Breast epithelium (tissue), 4 donors: ENCODE data around the gene LAMB3. TPM values are rescaled to one million over a fixed set of nuclear protein-coding genes. Genes with fewer than 3 reads are reported as not detected.

ENCODE experiments used
- DNase-seq, 2 donors: peaks; one replicate each; pipeline ENCODE4 v3.0.0-alpha.2; 2019; ENCODE audit warnings: low spot score in 2 of 2
- H3K27ac ChIP-seq, 2 donors: fragments of 200-600 bp; sonication (generic) in 1 of 2; one replicate each; pipeline ENCODE4 v1.5.1; 2016 to 2019; ENCODE audit warnings: mild to moderate bottlenecking in 1 of 2
- H3K27me3 ChIP-seq, 2 donors: fragments of 200-600 bp; sonication (generic) in 1 of 2; one replicate each; pipeline versions ENCODE4 v1.5.1 to v1.6.0; 2017 to 2019; ENCODE audit warnings: control low read depth in 1 of 2, mild to moderate bottlenecking in 1 of 2
- H3K36me3 ChIP-seq: fragments of 200-600 bp; one replicate; pipeline ENCODE4 v1.5.1; 2019
- H3K4me1 ChIP-seq, 2 donors: fragments of 200-600 bp; sonication (generic); one replicate each; pipeline ENCODE4 v1.5.1; 2016 to 2019; ENCODE audit warnings: control low read depth in 1 of 2
- H3K4me3 ChIP-seq, 3 donors: fragments of 200-600 bp; sonication (generic); 1 replicate in 2 of 3; 2 replicates in 1 of 3; pipeline ENCODE4 v1.5.1; 2016 to 2019; ENCODE audit warnings: mild to moderate bottlenecking in 3 of 3, moderate library complexity in 2 of 3
- H3K9me3 ChIP-seq, 2 donors: fragments of 200-600 bp; sonication (generic) in 1 of 2; one replicate each; pipeline ENCODE4 v1.5.1; 2016 to 2019; ENCODE audit warnings: control low read depth in 1 of 2
- POLR2A ChIP-seq: fragments of 450-650 bp; IDR thresholded peaks from one replicate; pipeline ENCODE4 v1.6.1; 2016; ENCODE audit warnings: antibody characterized with exemption, mild to moderate bottlenecking, moderate library complexity
- POLR2AphosphoS5 ChIP-seq, 3 donors: sonication (generic); formaldehyde crosslinking; IDR thresholded peaks; one replicate each; pipeline ENCODE4 v1.6.1; 2017; ENCODE audit warnings: antibody characterized with exemption in 3 of 3
- intact Hi-C: fragments of 100-400 bp; cut with DNase I; formaldehyde crosslinking; loops from one replicate; pipeline ENCODE4 v1.15.1; 2023; ENCODE audit warnings: low total_unique reads
- total RNA-seq, 3 donors: library from RNA; depleted of rRNA; stranded (reverse); fragments of >200 nt; gene quantifications; one replicate each; pipeline ENCODE4 v1.1.0, GENCODE V29; 2016
- TF ChIP-seq, protein P1 (sequence below), 3 donors: fragments of 450-650 bp; IDR thresholded peaks; one replicate each; pipeline ENCODE4 v1.5.1; 2016 to 2017; ENCODE audit warnings: antibody characterized with exemption in 3 of 3, mild to moderate bottlenecking in 3 of 3, moderate library complexity in 3 of 3

Gene LAMB3
- total RNA-seq, 3 donors from 2014 or later: 23.9 to 48.0 (median 35.6) TPM

DNA sequence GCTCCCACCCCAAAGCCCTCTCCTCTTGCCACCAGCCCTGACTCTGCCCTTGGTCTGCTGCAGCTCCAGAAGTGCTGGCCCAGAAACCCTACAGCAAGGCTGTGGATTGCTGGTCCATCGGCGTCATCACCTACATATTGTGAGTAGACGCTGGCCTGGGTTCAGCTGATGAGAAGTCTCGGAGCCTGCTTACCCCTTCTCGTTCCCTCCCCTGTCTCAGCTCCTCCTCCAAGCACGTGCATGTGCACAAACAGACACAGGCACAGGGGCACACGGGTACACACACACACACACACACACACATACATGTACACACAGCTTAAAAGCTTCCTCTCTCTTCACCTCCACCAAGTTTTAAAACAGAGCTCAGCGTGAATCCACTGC is 44.4 kb downstream of the LAMB3 start:
- no peak for DNase-seq
- H3K36me3 ChIP-seq: no peaks in the 10 kb centered on the region
- intact Hi-C loops: no loop called here

DNA sequence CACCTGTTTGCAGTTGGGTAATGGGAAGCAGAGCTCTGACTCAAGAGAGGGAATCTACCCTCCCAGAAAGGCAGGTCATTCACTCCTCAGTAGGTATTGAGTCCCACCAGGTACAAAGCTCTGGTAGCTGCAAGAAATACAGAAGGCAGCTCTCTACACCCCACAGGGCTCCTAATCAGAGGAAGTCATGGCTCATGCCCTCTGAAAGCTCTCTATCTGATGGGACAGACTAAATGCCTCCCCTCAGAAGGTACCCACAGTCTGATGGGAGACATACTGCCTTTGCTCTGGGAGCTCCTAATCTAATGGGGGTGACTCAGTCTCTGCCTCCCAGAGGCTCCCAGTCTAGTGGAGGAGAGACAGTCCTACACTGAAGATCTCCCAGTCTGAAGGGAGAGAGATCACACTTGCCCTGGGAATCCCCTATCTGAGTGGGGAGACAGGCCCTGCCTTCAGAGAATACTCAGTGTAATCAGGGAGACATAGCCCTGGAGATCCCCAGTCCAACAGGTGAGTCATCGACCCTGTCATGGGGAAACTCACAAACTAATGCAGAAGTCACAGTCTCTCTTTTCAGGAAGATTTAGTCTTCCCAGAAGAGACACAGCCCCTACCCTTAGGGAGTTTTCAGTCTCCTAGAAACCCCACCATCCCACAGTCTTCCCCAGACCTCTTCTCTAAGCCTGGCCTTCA is 45.0 kb downstream of the LAMB3 start:
- Histone ChIP-seq H3K4me1 (no peaks in the 10 kb centered on the region), H3K27me3 (no peaks in the 10 kb centered on the region), H3K27ac (no peak overlapping the region), H3K9me3 (no peaks in the 10 kb centered on the region), H3K4me3 (no peak overlapping the region), H3K36me3 (no peaks in the 10 kb centered on the region)
- TF ChIP-seq POLR2A (no peak), POLR2AphosphoS5 (IDR thresholded peaks at IDR 0.05) (no peak)
- TF ChIP-seq, protein P1, sequence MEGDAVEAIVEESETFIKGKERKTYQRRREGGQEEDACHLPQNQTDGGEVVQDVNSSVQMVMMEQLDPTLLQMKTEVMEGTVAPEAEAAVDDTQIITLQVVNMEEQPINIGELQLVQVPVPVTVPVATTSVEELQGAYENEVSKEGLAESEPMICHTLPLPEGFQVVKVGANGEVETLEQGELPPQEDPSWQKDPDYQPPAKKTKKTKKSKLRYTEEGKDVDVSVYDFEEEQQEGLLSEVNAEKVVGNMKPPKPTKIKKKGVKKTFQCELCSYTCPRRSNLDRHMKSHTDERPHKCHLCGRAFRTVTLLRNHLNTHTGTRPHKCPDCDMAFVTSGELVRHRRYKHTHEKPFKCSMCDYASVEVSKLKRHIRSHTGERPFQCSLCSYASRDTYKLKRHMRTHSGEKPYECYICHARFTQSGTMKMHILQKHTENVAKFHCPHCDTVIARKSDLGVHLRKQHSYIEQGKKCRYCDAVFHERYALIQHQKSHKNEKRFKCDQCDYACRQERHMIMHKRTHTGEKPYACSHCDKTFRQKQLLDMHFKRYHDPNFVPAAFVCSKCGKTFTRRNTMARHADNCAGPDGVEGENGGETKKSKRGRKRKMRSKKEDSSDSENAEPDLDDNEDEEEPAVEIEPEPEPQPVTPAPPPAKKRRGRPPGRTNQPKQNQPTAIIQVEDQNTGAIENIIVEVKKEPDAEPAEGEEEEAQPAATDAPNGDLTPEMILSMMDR (IDR thresholded peaks at IDR 0.05): no peak
- intact Hi-C loops: no loop called here
- no peak for DNase-seq

More for the DNA sequence above, 44.4 kb downstream of the LAMB3 start:
- Histone ChIP-seq H3K9me3 (no peaks in the 10 kb centered on the region), H3K27me3 (no peaks in the 10 kb centered on the region), H3K4me1 (no peaks in the 10 kb centered on the region), H3K27ac (no peak overlapping the region), H3K4me3 (no peak overlapping the region)
- TF ChIP-seq POLR2A: no peak
- no peak for TF ChIP-seq POLR2AphosphoS5 (IDR thresholded peaks at IDR 0.05)

DNA sequence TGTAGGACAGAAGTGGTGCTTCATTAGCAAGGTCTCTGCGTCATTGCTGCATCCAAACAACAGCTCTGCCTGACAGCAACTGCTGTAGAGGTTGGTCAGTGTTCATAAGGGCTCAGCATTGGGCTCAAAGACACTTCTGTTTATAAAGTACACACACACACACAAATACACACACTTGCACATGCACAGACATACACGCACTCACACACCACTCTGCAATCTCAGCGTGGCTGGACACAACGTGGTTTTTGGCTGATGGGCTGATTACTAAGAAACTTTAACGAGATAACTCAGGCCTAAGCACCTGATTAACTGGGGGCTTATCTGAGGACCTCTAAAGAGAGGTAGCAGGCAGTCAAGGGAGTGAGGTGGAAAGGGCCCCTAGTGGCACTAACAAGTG is 48.3 kb downstream of the LAMB3 start:
- no peaks in the 10 kb centered on the region for H3K9me3 ChIP-seq
- no peak overlapping the region for H3K4me3 ChIP-seq
- TF ChIP-seq, protein P1 (IDR thresholded peaks at IDR 0.05): no peak
- TF ChIP-seq POLR2A (no peak), POLR2AphosphoS5 (IDR thresholded peaks at IDR 0.05) (no peak)
- intact Hi-C loops: no loop called here
- H3K36me3 ChIP-seq: no peaks in the 10 kb centered on the region
- H3K27ac ChIP-seq: no peak overlapping the region
- no peaks in the 10 kb centered on the region for H3K27me3 ChIP-seq
- DNase-seq: no peak
- H3K4me1 ChIP-seq: no peaks in the 10 kb centered on the region

DNA sequence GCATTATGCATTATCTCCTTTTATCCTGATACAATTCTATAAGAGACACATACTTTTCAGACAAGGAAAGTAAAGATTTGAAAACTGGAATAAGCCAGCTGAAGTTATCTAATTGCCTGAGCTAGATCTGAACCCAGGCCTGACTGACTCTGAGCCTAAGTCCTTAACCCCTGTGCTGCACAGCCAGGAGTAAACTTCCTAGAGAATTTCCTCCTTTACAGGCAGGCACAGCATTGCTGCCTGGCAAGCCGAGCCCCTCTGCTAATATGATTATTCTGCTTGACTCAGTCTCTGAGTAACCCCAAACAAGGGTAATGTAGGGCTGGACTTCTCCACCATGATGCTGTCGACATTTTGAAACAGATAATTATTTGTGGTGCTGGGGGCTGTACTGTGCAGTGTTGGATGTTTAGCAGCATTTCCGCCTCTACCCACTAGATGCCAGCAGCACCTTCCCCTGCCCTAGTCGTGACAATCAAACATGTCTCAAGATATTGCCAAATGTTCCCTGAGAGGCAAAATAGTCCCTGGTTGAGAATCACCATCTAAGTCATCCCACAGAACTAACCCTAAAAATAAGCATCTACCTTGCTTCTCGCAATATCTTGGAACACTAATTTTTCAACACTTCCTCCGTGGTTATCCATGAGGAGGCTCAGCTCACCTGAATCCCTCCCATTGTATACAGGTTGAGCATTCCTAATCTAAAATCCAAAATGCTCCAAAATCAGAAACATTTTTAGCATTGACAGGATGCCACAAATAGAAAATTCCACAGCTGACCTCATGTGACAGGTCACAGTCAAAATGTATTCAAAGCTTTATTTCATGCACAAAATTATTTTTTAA is 50.2 kb downstream of the LAMB3 start:
- H3K4me3 ChIP-seq: no peak overlapping the region

DNA sequence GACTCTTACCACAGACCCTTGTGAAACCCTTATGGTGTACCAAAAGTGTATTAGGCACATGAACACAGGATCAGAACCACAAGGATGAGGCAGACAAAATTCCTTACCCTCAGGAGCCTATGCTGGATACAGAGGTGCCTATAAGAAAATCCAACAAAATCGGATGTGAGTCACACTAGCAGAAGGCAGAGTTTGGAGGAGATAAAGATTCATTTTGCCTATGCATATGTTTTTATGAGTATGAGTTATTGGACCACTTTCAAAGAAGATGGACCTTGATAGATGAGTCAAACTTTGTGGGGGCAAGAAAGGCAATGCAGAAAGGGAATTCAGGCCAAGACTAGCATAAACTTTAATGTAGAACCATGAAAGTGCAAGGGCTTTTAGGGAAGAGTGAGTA is 51.7 kb downstream of the LAMB3 start:
- H3K27ac ChIP-seq: no peak overlapping the region
- intact Hi-C loops: no loop called here
- no peak for DNase-seq
- TF ChIP-seq POLR2AphosphoS5 (IDR thresholded peaks at IDR 0.05): no peak
- no peak for TF ChIP-seq POLR2A
- TF ChIP-seq, protein P1 (IDR thresholded peaks at IDR 0.05): no peak
- H3K4me1 ChIP-seq: no peaks in the 10 kb centered on the region
- no peaks in the 10 kb centered on the region for H3K9me3 ChIP-seq
- H3K4me3 ChIP-seq: no peak overlapping the region
- H3K27me3 ChIP-seq: no peaks in the 10 kb centered on the region
- no peaks in the 10 kb centered on the region for H3K36me3 ChIP-seq

More for the DNA sequence above, 50.2 kb downstream of the LAMB3 start:
- intact Hi-C loops: no loop called here
- TF ChIP-seq POLR2A: no peak
- no peak for TF ChIP-seq POLR2AphosphoS5 (IDR thresholded peaks at IDR 0.05)
- TF ChIP-seq, protein P1 (IDR thresholded peaks at IDR 0.05): peak in 2 of 3 donors; percentile 44 to 57
- H3K27me3 ChIP-seq: no peaks in the 10 kb centered on the region
- DNase-seq: no peak
- no peak overlapping the region for H3K27ac ChIP-seq
- H3K36me3 ChIP-seq: no peaks in the 10 kb centered on the region
- no peaks in the 10 kb centered on the region for H3K4me1 ChIP-seq
- no peaks in the 10 kb centered on the region for H3K9me3 ChIP-seq
